ENCODE measurements around the gene MMS22L. TPM values are rescaled to one million over a fixed set of nuclear protein-coding genes. Genes with fewer than 3 reads are reported as not detected.

The MMS22L gene
- total RNA-seq, 1 donor from 2014 or later = 49.7 TPM

DNA sequence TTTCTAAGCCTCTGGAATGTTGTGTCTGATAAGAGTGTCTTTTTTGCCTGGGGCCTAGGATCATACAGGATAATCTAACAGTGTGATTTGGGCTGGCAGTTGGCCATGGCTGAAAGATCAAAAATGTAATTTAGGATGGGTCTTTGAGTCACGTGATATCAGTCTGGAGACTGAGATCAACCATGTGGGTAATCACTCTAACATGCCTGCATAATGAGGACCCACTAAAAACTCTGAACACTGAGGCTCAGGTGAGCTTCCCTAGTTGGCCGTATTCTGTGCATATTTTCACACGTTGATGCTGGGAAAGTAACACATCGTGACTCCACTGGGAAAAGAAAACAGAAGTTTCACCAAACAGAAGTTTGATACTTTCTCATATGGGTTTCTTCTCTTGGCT, 6.3 kb upstream of the MMS22L start:
- Mint-ChIP-seq H3K9me3 (peaks cover 10% of the 10 kb centered on the region), H3K4me1 (ENCODE audit: low read depth) (no peaks in the 10 kb centered on the region), H3K36me3 (ENCODE audit: low read depth) (no peaks in the 10 kb centered on the region), H3K27ac (no peak overlapping the region), H3K27me3 (ENCODE audit: insufficient read depth) (peaks cover 25% of the 10 kb centered on the region), H3K4me3 (no peak overlapping the region)
- intact Hi-C loops (cut with micrococcal nuclease) = no loop called here
- no peak for DNase-seq (ENCODE audit: low spot score)

DNA sequence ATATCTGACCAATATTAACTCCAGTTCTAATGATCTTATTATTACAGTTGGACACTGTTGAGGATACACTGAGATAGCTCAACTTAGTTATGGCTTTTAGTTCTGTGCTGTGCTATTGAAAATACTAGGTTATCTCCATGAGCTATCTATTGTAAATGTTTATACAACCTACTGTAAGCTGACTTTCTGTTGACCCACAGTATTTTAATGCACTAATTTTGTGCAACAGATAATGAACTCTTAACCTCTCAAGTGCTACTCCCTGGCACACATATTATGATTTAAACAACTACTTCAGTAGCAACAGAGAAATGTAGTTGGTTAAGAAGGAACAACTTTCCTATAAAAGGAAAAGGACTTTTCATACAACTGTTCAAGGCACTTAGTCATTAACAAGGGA, 5.2 kb upstream of the MMS22L start:
- peaks cover 10% of the 10 kb centered on the region for H3K9me3 Mint-ChIP-seq
- H3K4me3 Mint-ChIP-seq = no peak overlapping the region
- no peak for DNase-seq (ENCODE audit: low spot score)
- H3K27ac Mint-ChIP-seq = no peak overlapping the region
- peaks cover 4% of the 10 kb centered on the region for H3K4me1 Mint-ChIP-seq (ENCODE audit: low read depth)
- intact Hi-C loops (cut with micrococcal nuclease) = no loop called here
- no peaks in the 10 kb centered on the region for H3K36me3 Mint-ChIP-seq (ENCODE audit: low read depth)
- H3K27me3 Mint-ChIP-seq (ENCODE audit: insufficient read depth) = peaks cover 16% of the 10 kb centered on the region

GRCh38 chr6:97282238-97282725, 734 bp downstream of the MMS22L start:
- Mint-ChIP-seq H3K27me3 (ENCODE audit: insufficient read depth) (peaks cover 13% of the 10 kb centered on the region), H3K9me3 (no peaks in the 10 kb centered on the region), H3K27ac (peak overlapping the region; percentile 80), H3K36me3 (ENCODE audit: low read depth) (peaks cover 17% of the 10 kb centered on the region), H3K4me1 (ENCODE audit: low read depth) (peaks cover 34% of the 10 kb centered on the region), H3K4me3 (peak overlapping the region; percentile 93)
- DNase-seq (ENCODE audit: low spot score) = no peak
- intact Hi-C loops (cut with micrococcal nuclease) = loop anchor here (2.0 to 5.0 kb wide), 7 partner anchors 13 to 1665 kb away; partner anchors contain the start of genes FBXL4, KLHL32 and NDUFAF4

DNA sequence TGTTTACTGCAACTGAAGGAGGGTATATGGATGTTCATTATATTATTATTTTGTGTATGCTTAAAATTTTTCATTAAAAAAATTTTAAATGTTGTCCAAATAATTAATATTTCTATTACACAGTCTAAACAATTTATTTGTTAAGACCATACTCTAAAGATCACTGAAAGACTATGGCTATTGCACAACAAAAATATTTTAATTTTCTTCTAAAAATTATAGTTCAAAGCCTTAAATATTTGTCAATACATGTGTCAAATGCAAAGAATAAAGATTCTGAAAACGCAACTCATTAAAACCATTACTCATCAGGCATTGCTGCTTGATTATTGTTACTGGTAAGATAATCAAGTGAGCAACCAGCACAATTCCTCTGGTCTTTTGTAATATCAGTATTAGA, 2.2 kb downstream of the MMS22L start:
- Mint-ChIP-seq H3K9me3 (no peaks in the 10 kb centered on the region), H3K27ac (no peak overlapping the region), H3K27me3 (ENCODE audit: insufficient read depth) (peaks cover 6% of the 10 kb centered on the region), H3K4me1 (ENCODE audit: low read depth) (peaks cover 39% of the 10 kb centered on the region), H3K4me3 (peak overlapping the region; percentile 93), H3K36me3 (ENCODE audit: low read depth) (peaks cover 22% of the 10 kb centered on the region)
- intact Hi-C loops (cut with micrococcal nuclease) = loop anchor here (5.0 kb wide), 3 partner anchors 93 to 1667 kb away; partner anchors contain the start of gene FBXL4
- no peak for DNase-seq (ENCODE audit: low spot score)

DNA sequence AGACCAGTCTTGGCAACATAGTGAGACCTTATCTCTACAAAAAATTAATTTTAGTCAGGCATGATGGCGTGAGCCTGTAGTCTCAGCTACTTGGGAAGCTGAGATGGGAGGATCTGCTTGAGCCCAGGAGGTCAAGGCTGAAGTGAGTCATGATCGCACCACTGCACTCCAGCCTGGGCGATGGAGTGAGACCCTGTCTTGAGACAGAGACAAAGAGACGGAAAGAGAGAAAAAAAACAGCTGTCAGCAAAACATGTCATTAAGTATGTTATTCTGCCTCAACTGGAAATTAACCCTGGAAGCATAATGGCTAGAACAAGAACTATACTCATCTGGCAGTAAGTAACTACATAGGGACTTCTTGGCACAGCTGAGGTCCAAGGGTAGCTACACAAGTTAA, 7.2 kb downstream of the MMS22L start:
- peaks cover 39% of the 10 kb centered on the region for H3K36me3 Mint-ChIP-seq (ENCODE audit: low read depth)
- H3K9me3 Mint-ChIP-seq = no peaks in the 10 kb centered on the region
- DNase-seq (ENCODE audit: low spot score) = no peak
- H3K4me1 Mint-ChIP-seq (ENCODE audit: low read depth) = peaks cover 19% of the 10 kb centered on the region
- H3K27ac Mint-ChIP-seq = no peak overlapping the region
- no peaks in the 10 kb centered on the region for H3K27me3 Mint-ChIP-seq (ENCODE audit: insufficient read depth)
- H3K4me3 Mint-ChIP-seq = no peak overlapping the region
- intact Hi-C loops (cut with micrococcal nuclease) = no loop called here

DNA sequence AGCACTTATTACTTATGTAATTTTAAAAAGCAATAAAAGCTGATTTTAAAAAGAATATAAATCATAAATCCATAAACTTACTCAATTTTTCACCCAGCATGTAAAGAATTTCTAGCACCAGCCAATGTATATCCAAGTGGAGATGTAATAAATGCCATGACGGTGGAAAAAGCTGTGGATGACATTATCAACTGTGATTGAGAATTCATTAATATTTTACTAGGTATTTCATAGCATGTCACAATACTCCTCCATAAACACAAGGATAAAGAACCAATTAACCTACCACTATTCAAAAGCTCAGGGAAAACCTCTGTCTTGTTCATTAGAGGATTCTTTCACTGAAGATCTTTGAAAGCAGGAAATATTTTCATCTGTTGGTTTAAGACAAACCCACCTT, 13.2 kb downstream of the MMS22L start:
- intact Hi-C loops (cut with micrococcal nuclease) = loop anchor here (2.0 kb wide), 1 partner anchor 13 kb away; the partner anchor contains the start of gene MMS22L
- no peak for DNase-seq (ENCODE audit: low spot score)
- no peak overlapping the region for H3K27ac Mint-ChIP-seq
- no peaks in the 10 kb centered on the region for H3K27me3 Mint-ChIP-seq (ENCODE audit: insufficient read depth)
- peaks cover 5% of the 10 kb centered on the region for H3K4me1 Mint-ChIP-seq (ENCODE audit: low read depth)
- H3K36me3 Mint-ChIP-seq (ENCODE audit: low read depth) = peaks cover 37% of the 10 kb centered on the region
- no peaks in the 10 kb centered on the region for H3K9me3 Mint-ChIP-seq
- H3K4me3 Mint-ChIP-seq = no peak overlapping the region

DNA sequence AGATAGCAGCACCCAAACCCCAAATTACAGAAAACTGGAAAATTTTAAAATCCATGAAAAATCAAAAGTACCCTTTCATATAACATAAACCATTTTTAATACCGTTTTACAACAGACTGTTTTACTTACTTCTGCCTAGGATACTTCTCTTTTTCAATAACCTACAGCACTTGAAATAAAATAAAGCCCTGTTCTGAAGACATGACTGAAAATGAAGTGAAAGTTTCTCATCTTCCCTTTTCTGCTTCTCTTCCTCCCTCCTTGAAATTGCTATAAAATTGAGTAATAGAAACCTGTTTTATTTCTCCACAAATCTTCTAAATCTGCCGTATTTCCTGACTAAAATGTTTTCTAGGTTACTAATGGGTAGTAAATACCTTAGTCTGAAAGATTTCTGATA, 20.3 kb downstream of the MMS22L start:
- no peaks in the 10 kb centered on the region for H3K4me1 Mint-ChIP-seq (ENCODE audit: low read depth)
- H3K27ac Mint-ChIP-seq = no peak overlapping the region
- DNase-seq (ENCODE audit: low spot score) = no peak
- no peak overlapping the region for H3K4me3 Mint-ChIP-seq
- intact Hi-C loops (cut with micrococcal nuclease) = no loop called here
- H3K27me3 Mint-ChIP-seq (ENCODE audit: insufficient read depth) = no peaks in the 10 kb centered on the region
- no peaks in the 10 kb centered on the region for H3K9me3 Mint-ChIP-seq
- peaks cover 36% of the 10 kb centered on the region for H3K36me3 Mint-ChIP-seq (ENCODE audit: low read depth)

DNA sequence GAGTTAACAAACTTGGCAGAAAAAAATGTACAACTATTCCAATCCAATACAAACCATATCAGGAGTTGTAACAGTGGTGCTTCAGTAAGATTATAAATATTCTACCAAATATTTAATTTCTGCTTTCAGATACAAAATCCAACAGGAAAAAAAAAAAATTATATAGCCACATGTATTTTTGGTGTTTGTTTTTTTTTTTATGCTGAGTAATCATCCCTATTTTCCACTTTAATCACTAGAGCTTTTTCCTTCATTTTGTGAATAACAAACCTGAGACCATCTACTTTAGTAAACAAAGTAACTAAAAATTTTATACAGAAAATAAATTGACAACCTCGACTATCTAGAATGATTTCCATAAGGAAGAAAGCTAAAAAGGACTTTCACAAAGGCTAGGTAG, 36.2 kb downstream of the MMS22L start:
- no peak overlapping the region for H3K27ac Mint-ChIP-seq
- H3K4me3 Mint-ChIP-seq = no peak overlapping the region
- H3K27me3 Mint-ChIP-seq (ENCODE audit: insufficient read depth) = no peaks in the 10 kb centered on the region
- intact Hi-C loops (cut with micrococcal nuclease) = no loop called here
- H3K9me3 Mint-ChIP-seq = peaks cover 16% of the 10 kb centered on the region
- peaks cover 29% of the 10 kb centered on the region for H3K36me3 Mint-ChIP-seq (ENCODE audit: low read depth)
- DNase-seq (ENCODE audit: low spot score) = no peak
- H3K4me1 Mint-ChIP-seq (ENCODE audit: low read depth) = no peaks in the 10 kb centered on the region

- Mint-ChIP-seq H3K4me3 (no peak overlapping the region), H3K27me3 (ENCODE audit: insufficient read depth) (no peaks in the 10 kb centered on the region), H3K9me3 (peaks cover 21% of the 10 kb centered on the region), H3K4me1 (ENCODE audit: low read depth) (peaks cover 11% of the 10 kb centered on the region), H3K36me3 (ENCODE audit: low read depth) (peaks cover 52% of the 10 kb centered on the region), H3K27ac (no peak overlapping the region)
- no peak for DNase-seq (ENCODE audit: low spot score)
- intact Hi-C loops (cut with micrococcal nuclease) = no loop called here
Observed at GRCh38 chr6:97240222-97240621, 42.8 kb downstream of the MMS22L start.

DNA sequence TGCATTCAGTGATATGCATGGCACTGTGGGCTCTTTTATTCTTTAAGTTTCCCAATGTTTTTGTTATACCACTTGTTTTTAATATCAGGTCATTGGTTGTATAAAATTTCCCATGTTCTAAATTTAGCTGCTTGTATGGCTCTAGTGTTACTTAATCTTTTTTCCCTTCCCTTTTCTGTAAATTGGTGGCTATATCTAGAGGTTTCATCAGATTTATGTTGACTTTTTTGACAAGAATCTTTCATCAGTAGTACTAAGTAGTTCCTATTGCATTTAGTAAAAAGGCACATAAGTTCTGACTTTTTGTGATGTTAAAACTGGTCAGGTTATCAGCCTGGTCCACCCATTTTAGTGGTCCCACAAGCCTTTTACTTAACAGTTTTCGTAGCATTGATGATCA, 51.1 kb downstream of the MMS22L start:
- H3K9me3 Mint-ChIP-seq = no peaks in the 10 kb centered on the region
- H3K27me3 Mint-ChIP-seq (ENCODE audit: insufficient read depth) = no peaks in the 10 kb centered on the region
- intact Hi-C loops (cut with micrococcal nuclease) = no loop called here
- no peaks in the 10 kb centered on the region for H3K4me1 Mint-ChIP-seq (ENCODE audit: low read depth)
- H3K36me3 Mint-ChIP-seq (ENCODE audit: low read depth) = peaks cover 36% of the 10 kb centered on the region
- no peak for DNase-seq (ENCODE audit: low spot score)
- H3K4me3 Mint-ChIP-seq = no peak overlapping the region
- no peak overlapping the region for H3K27ac Mint-ChIP-seq

DNA sequence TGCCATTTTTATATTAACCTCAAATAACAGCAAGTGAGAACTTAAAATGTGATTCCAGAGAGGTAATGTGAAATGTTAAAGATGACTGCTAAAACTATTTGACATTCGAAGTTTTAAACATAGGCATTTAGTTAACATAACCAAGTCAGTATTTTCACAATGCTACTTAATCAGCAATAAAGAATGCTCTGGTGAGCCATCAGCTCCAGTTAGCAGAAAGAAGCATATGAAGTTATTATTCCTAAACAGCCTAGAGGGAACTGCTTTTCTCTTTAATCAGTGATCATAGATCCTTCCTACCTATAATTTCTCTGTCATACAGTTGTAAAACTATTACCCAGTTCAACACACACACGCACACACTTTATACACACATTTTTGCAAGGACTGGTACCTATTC, 60.1 kb downstream of the MMS22L start:
- intact Hi-C loops (cut with micrococcal nuclease) = no loop called here
- peaks cover 10% of the 10 kb centered on the region for H3K36me3 Mint-ChIP-seq (ENCODE audit: low read depth)
- H3K4me1 Mint-ChIP-seq (ENCODE audit: low read depth) = no peaks in the 10 kb centered on the region
- H3K27me3 Mint-ChIP-seq (ENCODE audit: insufficient read depth) = no peaks in the 10 kb centered on the region
- no peak overlapping the region for H3K27ac Mint-ChIP-seq
- no peak overlapping the region for H3K4me3 Mint-ChIP-seq
- H3K9me3 Mint-ChIP-seq = no peaks in the 10 kb centered on the region
- no peak for DNase-seq (ENCODE audit: low spot score)

GRCh38 chr6:97218912-97219311, 64.1 kb downstream of the MMS22L start:
- no peaks in the 10 kb centered on the region for H3K9me3 Mint-ChIP-seq
- peaks cover 5% of the 10 kb centered on the region for H3K4me1 Mint-ChIP-seq (ENCODE audit: low read depth)
- H3K4me3 Mint-ChIP-seq = no peak overlapping the region
- no peaks in the 10 kb centered on the region for H3K27me3 Mint-ChIP-seq (ENCODE audit: insufficient read depth)
- no peak overlapping the region for H3K27ac Mint-ChIP-seq
- DNase-seq (ENCODE audit: low spot score) = no peak
- H3K36me3 Mint-ChIP-seq (ENCODE audit: low read depth) = peaks cover 8% of the 10 kb centered on the region
- intact Hi-C loops (cut with micrococcal nuclease) = no loop called here

- intact Hi-C loops (cut with micrococcal nuclease) = no loop called here
- no peak overlapping the region for H3K4me3 Mint-ChIP-seq
- H3K27ac Mint-ChIP-seq = no peak overlapping the region
- peaks cover 14% of the 10 kb centered on the region for H3K36me3 Mint-ChIP-seq (ENCODE audit: low read depth)
- no peak for DNase-seq (ENCODE audit: low spot score)
- no peaks in the 10 kb centered on the region for H3K27me3 Mint-ChIP-seq (ENCODE audit: insufficient read depth)
- H3K9me3 Mint-ChIP-seq = no peaks in the 10 kb centered on the region
- H3K4me1 Mint-ChIP-seq (ENCODE audit: low read depth) = peaks cover 5% of the 10 kb centered on the region
Observed at GRCh38 chr6:97215157-97215769, 67.8 kb downstream of the MMS22L start.

- Mint-ChIP-seq H3K27ac (no peak overlapping the region), H3K27me3 (ENCODE audit: insufficient read depth) (no peaks in the 10 kb centered on the region), H3K9me3 (no peaks in the 10 kb centered on the region), H3K4me3 (no peak overlapping the region), H3K4me1 (ENCODE audit: low read depth) (peaks cover 5% of the 10 kb centered on the region), H3K36me3 (ENCODE audit: low read depth) (peaks cover 11% of the 10 kb centered on the region)
- intact Hi-C loops (cut with micrococcal nuclease) = no loop called here
- DNase-seq (ENCODE audit: low spot score) = no peak
Observed at GRCh38 chr6:97214671-97215070, 68.3 kb downstream of the MMS22L start.
